Esophagus squamous epithelium (tissue), 5 donors: ENCODE data around the gene GALNT10. TPM values are rescaled to one million over a fixed set of nuclear protein-coding genes. Genes with fewer than 3 reads are reported as not detected.

Experiments used
- DNase-seq: peaks from one replicate; lab custom pipeline; 2025; lab: John Stamatoyannopoulos, UW
- H3K27ac ChIP-seq, 4 donors: fragments of 200-600 bp; sonication (generic); one replicate each; pipeline ENCODE4 v1.5.1; 2016 to 2019; ENCODE audit warnings: mild to moderate bottlenecking in 1 of 4
- H3K27me3 ChIP-seq, 4 donors: fragments of 200-600 bp; sonication (generic); 1 replicate in 3 of 4; 2 replicates in 1 of 4; pipeline versions ENCODE4 v1.5.1 to v1.6.0; 2017 to 2021; ENCODE audit warnings: antibody characterized with exemption in 1 of 4
- H3K36me3 ChIP-seq, 3 donors: fragments of 200-600 bp; sonication (generic); one replicate each; pipeline ENCODE4 v1.5.1; 2016 to 2019
- H3K4me1 ChIP-seq, 3 donors: fragments of 200-600 bp; sonication (generic); one replicate each; pipeline ENCODE4 v1.5.1; 2017 to 2019
- H3K4me3 ChIP-seq, 4 donors: fragments of 200-600 bp; sonication (generic); 1 replicate in 3 of 4; 2 replicates in 1 of 4; pipeline ENCODE4 v1.5.1; 2016 to 2019; ENCODE audit warnings: mild to moderate bottlenecking in 2 of 4, moderate library complexity in 1 of 4
- H3K9me3 ChIP-seq, 3 donors: fragments of 200-600 bp; sonication (generic); one replicate each; pipeline ENCODE4 v1.5.1; 2016 to 2019
- CTCF ChIP-seq, 6 experiments: fragments of 450-650 bp in 4 of 6; fragments of 200-600 bp in 2 of 6; sonication (generic) in 2 of 6; IDR thresholded peaks; one replicate each; pipeline ENCODE4 v1.5.1; 2016 to 2019; ENCODE audit warnings: antibody characterized with exemption in 6 of 6, mild to moderate bottlenecking in 4 of 6, moderate library complexity in 4 of 6
- POLR2A ChIP-seq, 4 donors: fragments of 450-650 bp; IDR thresholded peaks; one replicate each; pipeline ENCODE4 v1.6.1; 2017; ENCODE audit warnings: antibody characterized with exemption in 4 of 4, mild to moderate bottlenecking in 4 of 4, moderate library complexity in 3 of 4
- WGBS, 2 donors: methylation state at CpG; one replicate each; pipeline ENCODE4 v1.1.5; 2018; 5-methylcytosine and 5-hydroxymethylcytosine counted together
- intact Hi-C: fragments of 100-400 bp; cut with DNase I; formaldehyde crosslinking; loops from one replicate; pipeline ENCODE4 v1.15.0; 2022
- total RNA-seq, 4 donors: library from RNA; depleted of rRNA; stranded (reverse); fragments of >200 nt; gene quantifications; one replicate each; pipeline ENCODE4 v1.1.0, GENCODE V29; 2016
- donor health status: DM: yes; HTN: yes; CAD: no.

The GALNT10 gene
- total RNA-seq, 4 donors from 2014 or later: 3.6 to 47.2 (median 9.0) TPM

GRCh38 chr5:154408811-154409210, 218.3 kb downstream of the GALNT10 start:
- peaks cover 6 to 11% (median 6%) of the 10 kb centered on the region in 3 donors for H3K4me1 ChIP-seq
- no peak overlapping the region for H3K27ac ChIP-seq
- H3K36me3 ChIP-seq: peaks cover 0 to 40% (median 0%) of the 10 kb centered on the region in 3 donors
- intact Hi-C loops: loop anchor here (5.0 to 10.0 kb wide), 2 partner anchors 227 to 434 kb away; no protein-coding TSS in a partner anchor
- H3K9me3 ChIP-seq: no peaks in the 10 kb centered on the region
- WGBS, 2 donors: 88 to 93% methylated on average over 3 to 4 of the region's 6 CpGs
- no peak for DNase-seq
- no peaks in the 10 kb centered on the region for H3K27me3 ChIP-seq
- TF ChIP-seq POLR2A (IDR thresholded peaks at IDR 0.05): no peak
- no peak for TF ChIP-seq CTCF (IDR thresholded peaks at IDR 0.05)
- no peak overlapping the region for H3K4me3 ChIP-seq

- Histone ChIP-seq H3K4me3 (no peak overlapping the region), H3K36me3 (peaks cover 0 to 40% (median 0%) of the 10 kb centered on the region in 3 donors), H3K9me3 (no peaks in the 10 kb centered on the region), H3K27me3 (no peaks in the 10 kb centered on the region), H3K27ac (no peak overlapping the region), H3K4me1 (peaks cover 6 to 11% (median 6%) of the 10 kb centered on the region in 3 donors)
- DNase-seq: no peak
- intact Hi-C loops: loop anchor here (5.0 to 10.0 kb wide), 2 partner anchors 227 to 435 kb away; no protein-coding TSS in a partner anchor
- 89 to 91% methylated on average over 11 to 15 of the region's 15 CpGs for WGBS, 2 donors
- no peak for TF ChIP-seq CTCF (IDR thresholded peaks at IDR 0.05)
- TF ChIP-seq POLR2A (IDR thresholded peaks at IDR 0.05): no peak
These were observed 218.8 kb downstream of the GALNT10 start for GRCh38 chr5:154409230-154409840.

- TF ChIP-seq POLR2A (IDR thresholded peaks at IDR 0.05) (no peak), CTCF (IDR thresholded peaks at IDR 0.05) (no peak)
- no peak overlapping the region for H3K27ac ChIP-seq
- intact Hi-C loops: no loop called here
- no peak for DNase-seq
- peaks cover 0 to 40% (median 0%) of the 10 kb centered on the region in 3 donors for H3K36me3 ChIP-seq
- no peaks in the 10 kb centered on the region for H3K9me3 ChIP-seq
- H3K27me3 ChIP-seq: no peaks in the 10 kb centered on the region
- H3K4me3 ChIP-seq: no peak overlapping the region
- peaks cover 3 to 6% (median 5%) of the 10 kb centered on the region in 3 donors for H3K4me1 ChIP-seq
These were observed 219.5 kb downstream of the GALNT10 start for GRCh38 chr5:154410008-154410407.

GRCh38 chr5:154410786-154411185, 220.3 kb downstream of the GALNT10 start:
- WGBS, 2 donors: 86 to 100% methylated on average over 4 to 6 of the region's 6 CpGs
- intact Hi-C loops: no loop called here
- Histone ChIP-seq H3K27ac (no peak overlapping the region), H3K4me3 (no peak overlapping the region), H3K36me3 (peaks cover 0 to 45% (median 0%) of the 10 kb centered on the region in 3 donors), H3K27me3 (no peaks in the 10 kb centered on the region), H3K9me3 (no peaks in the 10 kb centered on the region), H3K4me1 (no peaks in the 10 kb centered on the region)
- DNase-seq: no peak
- TF ChIP-seq CTCF (IDR thresholded peaks at IDR 0.05): no peak
- no peak for TF ChIP-seq POLR2A (IDR thresholded peaks at IDR 0.05)

GRCh38 chr5:154411338-154411737, 220.8 kb downstream of the GALNT10 start:
- WGBS, 2 donors: 98 to 100% methylated on average over 3 to 5 of the region's 5 CpGs
- intact Hi-C loops: no loop called here
- no peak for DNase-seq
- Histone ChIP-seq H3K9me3 (no peaks in the 10 kb centered on the region), H3K27me3 (no peaks in the 10 kb centered on the region), H3K27ac (no peak overlapping the region), H3K4me3 (no peak overlapping the region), H3K36me3 (peaks cover 0 to 51% (median 0%) of the 10 kb centered on the region in 3 donors), H3K4me1 (no peaks in the 10 kb centered on the region)
- TF ChIP-seq CTCF (IDR thresholded peaks at IDR 0.05): no peak
- no peak for TF ChIP-seq POLR2A (IDR thresholded peaks at IDR 0.05)
